B cell (primary cell): ENCODE measurements around the gene P4HA2.

Experiments used
- CTCF ChIP-seq: fragments of 200-600 bp; IDR thresholded peaks from one replicate; pipeline ENCODE4 v1.8.0; 2022; ENCODE audit warnings: antibody characterized with exemption, mild to moderate bottlenecking
- EZH2 ChIP-seq: IDR thresholded peaks from 2 replicates; pipeline ENCODE4 v1.6.1; 2012; ENCODE audit warnings: borderline replicate concordance, low read depth, mild to moderate bottlenecking, moderate library complexity, low read length; ENCODE audit not compliant: insufficient read depth, poor library complexity, severe bottlenecking

- TF ChIP-seq CTCF: no peak
- no peak for TF ChIP-seq EZH2
These were observed 42.1 kb upstream of the P4HA2 start for GRCh38 chr5:132269635-132270334.
